Chondrocyte (in vitro differentiated cells): Measurements from ENCODE around the gene BANK1. TPM values are rescaled to one million over a fixed set of nuclear protein-coding genes. Genes with fewer than 3 reads are reported as not detected.

Source experiments
- DNase-seq: peaks from one replicate; pipeline ENCODE4 v3.0.0; 2021; ENCODE audit warnings: mixed read lengths, low spot score
- H3K27ac Mint-ChIP-seq: one replicate; pipeline ENCODE4 v1.8.0; 2021; ENCODE audit warnings: mild to moderate bottlenecking, moderate library complexity, mixed read lengths; ENCODE audit not compliant: unreplicated experiment
- H3K27me3 Mint-ChIP-seq: 2 replicates; pipeline ENCODE4 v1.8.0; 2021; ENCODE audit warnings: low read depth, mixed read lengths
- H3K36me3 Mint-ChIP-seq: 2 replicates; pipeline ENCODE4 v1.8.0; 2021; ENCODE audit warnings: low read depth, mixed read lengths
- H3K4me1 Mint-ChIP-seq: 2 replicates; pipeline ENCODE4 v1.8.0; 2021; ENCODE audit warnings: low read depth, mild to moderate bottlenecking, mixed read lengths
- H3K4me3 Mint-ChIP-seq: one replicate; pipeline ENCODE4 v1.8.0; 2021; ENCODE audit warnings: mild to moderate bottlenecking, moderate library complexity, mixed read lengths; ENCODE audit not compliant: unreplicated experiment
- H3K9me3 Mint-ChIP-seq: 2 replicates; pipeline ENCODE4 v1.8.0; 2021; ENCODE audit warnings: low read depth, mixed read lengths
- CTCF ChIP-seq: fragments of 200-600 bp; sonication (generic); IDR thresholded peaks from 2 replicates; pipeline ENCODE4 v1.5.0; 2021; ENCODE audit warnings: antibody characterized with exemption, mild to moderate bottlenecking, moderate library complexity
- total RNA-seq: library from RNA; stranded (reverse); gene quantifications from 3 replicates; pipeline ENCODE4 v1.2.1, GENCODE V29; 2021

Gene BANK1
- total RNA-seq, 1 donor from 2014 or later = 0.65 TPM

GRCh38 chr4:101792056-101792590 lies 1.6 kb downstream of the BANK1 start:
- no peak overlapping the region for H3K27ac Mint-ChIP-seq
- H3K27me3 Mint-ChIP-seq = no peaks in the 10 kb centered on the region
- no peak for TF ChIP-seq CTCF
- no peaks in the 10 kb centered on the region for H3K36me3 Mint-ChIP-seq
- H3K9me3 Mint-ChIP-seq = peaks cover 2% of the 10 kb centered on the region
- H3K4me3 Mint-ChIP-seq = no peak overlapping the region
- peaks cover 20% of the 10 kb centered on the region for H3K4me1 Mint-ChIP-seq
- DNase-seq = no peak

- Mint-ChIP-seq H3K27ac (no peak overlapping the region), H3K9me3 (peaks cover 5% of the 10 kb centered on the region), H3K36me3 (peaks cover 2% of the 10 kb centered on the region), H3K27me3 (no peaks in the 10 kb centered on the region), H3K4me1 (peaks cover 29% of the 10 kb centered on the region), H3K4me3 (no peak overlapping the region)
- no peak for DNase-seq
- TF ChIP-seq CTCF = no peak
Measured at GRCh38 chr4:101793397-101793796, 2.9 kb downstream of the BANK1 start.

GRCh38 chr4:101794806-101795205 lies 4.3 kb downstream of the BANK1 start:
- Mint-ChIP-seq H3K9me3 (peaks cover 7% of the 10 kb centered on the region), H3K36me3 (peaks cover 2% of the 10 kb centered on the region), H3K27me3 (no peaks in the 10 kb centered on the region), H3K27ac (no peak overlapping the region), H3K4me3 (no peak overlapping the region), H3K4me1 (peaks cover 29% of the 10 kb centered on the region)
- no peak for TF ChIP-seq CTCF
- DNase-seq = no peak

GRCh38 chr4:101795704-101796103 lies 5.2 kb downstream of the BANK1 start:
- Mint-ChIP-seq H3K4me3 (no peak overlapping the region), H3K9me3 (peaks cover 10% of the 10 kb centered on the region), H3K27ac (no peak overlapping the region), H3K36me3 (peaks cover 5% of the 10 kb centered on the region), H3K27me3 (no peaks in the 10 kb centered on the region), H3K4me1 (peaks cover 26% of the 10 kb centered on the region)
- no peak for DNase-seq
- TF ChIP-seq CTCF = no peak

GRCh38 chr4:101801958-101802357 lies 11.4 kb downstream of the BANK1 start:
- H3K4me3 Mint-ChIP-seq = no peak overlapping the region
- no peak overlapping the region for H3K27ac Mint-ChIP-seq
- H3K4me1 Mint-ChIP-seq = peaks cover 16% of the 10 kb centered on the region
- DNase-seq = no peak
- H3K36me3 Mint-ChIP-seq = peaks cover 5% of the 10 kb centered on the region
- peaks cover 10% of the 10 kb centered on the region for H3K9me3 Mint-ChIP-seq
- no peaks in the 10 kb centered on the region for H3K27me3 Mint-ChIP-seq
- TF ChIP-seq CTCF = no peak
